Activated CD8-positive, alpha-beta memory T cell treated with anti-CD3 and anti-CD28 coated beads for 24 hours (primary cell): Measurements from ENCODE around the gene HYAL3.
A peak's percentile ranks its signal among the peaks of the same experiment; 100 is the strongest.

Experiments used
- DNase-seq: peaks from one replicate; pipeline ENCODE4 v3.0.0-alpha.2; 2020

Gene HYAL3

DNA sequence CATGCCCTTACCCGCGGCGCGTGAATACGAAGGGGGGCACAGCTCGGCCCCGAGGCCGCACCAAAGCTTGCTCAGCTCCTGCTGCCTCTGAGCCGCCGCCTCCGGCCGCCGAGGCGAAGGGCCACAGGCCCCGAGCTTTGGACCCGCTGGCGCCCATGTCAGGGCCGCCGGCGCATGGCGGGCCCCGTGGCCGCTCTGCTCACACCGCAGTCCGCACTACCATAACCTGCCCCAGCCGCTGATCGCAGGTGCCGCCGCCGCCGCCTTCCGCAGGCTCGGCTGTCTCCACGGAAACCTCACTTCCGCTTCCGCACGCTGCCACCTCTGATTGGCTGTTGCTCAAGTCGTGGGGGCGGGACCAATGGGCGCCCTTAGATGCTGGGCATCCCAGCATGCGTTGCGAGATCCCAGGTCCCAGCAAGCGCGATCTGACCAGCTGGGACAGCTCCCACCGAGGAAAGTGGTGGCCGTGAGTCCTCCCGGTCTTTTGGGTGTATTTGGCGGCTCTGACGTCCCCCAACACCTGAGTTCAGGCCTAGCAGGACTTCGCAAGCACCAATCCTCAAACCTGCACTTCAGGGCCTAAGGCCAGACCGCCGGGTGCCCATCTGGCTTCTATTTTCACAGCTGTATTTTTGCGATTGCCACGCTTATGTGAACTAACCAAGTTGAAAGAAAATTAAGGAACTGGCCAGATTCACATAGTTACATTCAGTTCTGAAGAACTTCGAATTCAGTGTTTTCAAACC, 28.9 kb upstream of the HYAL3 start, which contains the start of gene TUSC2:
Gene TUSC2 (minus strand): TSS at position 281 of the 749 bp plus-strand sequence. CDS start 124 bp downstream, at position 157.
- DNase-seq = peak; percentile 96

DNA sequence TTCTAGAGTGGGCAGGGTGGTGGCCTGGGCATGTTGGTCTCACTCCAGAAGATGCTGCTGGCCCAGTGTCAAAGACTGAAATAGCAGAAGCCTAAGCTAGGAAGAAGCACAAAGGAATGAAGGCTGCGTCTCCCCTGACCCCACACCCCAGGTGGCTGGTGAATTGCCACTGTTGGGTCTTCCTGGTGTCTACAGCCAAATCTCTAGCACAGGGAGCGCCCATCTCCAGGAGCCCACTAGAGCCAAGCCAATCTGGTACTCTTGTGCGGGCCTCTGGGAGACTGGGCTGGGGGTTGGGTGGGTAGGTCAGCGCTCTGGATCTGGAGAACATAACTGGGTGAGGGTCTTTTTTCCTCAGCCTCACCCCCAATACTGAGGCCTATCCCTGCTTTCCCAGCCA, 27.9 kb upstream of the HYAL3 start:
- no peak for DNase-seq

DNA sequence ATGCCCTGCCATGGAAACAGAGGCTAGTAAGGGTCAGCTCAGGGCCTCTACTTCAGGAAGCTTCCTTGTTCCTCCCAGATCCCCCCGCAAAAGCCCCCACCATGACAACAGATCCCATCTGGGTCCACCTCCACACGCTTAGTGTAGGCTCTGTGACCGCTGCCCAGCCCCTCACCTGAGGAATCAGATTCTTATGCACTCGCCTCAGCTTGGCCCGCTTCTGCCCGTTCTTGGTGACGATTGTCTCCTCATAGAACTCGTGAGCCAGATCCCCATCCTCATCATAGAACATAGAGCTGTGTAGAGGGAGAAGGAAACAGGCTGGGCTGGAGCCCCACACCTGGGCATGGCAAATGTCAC, 27.0 kb upstream of the HYAL3 start:
- no peak for DNase-seq

DNA sequence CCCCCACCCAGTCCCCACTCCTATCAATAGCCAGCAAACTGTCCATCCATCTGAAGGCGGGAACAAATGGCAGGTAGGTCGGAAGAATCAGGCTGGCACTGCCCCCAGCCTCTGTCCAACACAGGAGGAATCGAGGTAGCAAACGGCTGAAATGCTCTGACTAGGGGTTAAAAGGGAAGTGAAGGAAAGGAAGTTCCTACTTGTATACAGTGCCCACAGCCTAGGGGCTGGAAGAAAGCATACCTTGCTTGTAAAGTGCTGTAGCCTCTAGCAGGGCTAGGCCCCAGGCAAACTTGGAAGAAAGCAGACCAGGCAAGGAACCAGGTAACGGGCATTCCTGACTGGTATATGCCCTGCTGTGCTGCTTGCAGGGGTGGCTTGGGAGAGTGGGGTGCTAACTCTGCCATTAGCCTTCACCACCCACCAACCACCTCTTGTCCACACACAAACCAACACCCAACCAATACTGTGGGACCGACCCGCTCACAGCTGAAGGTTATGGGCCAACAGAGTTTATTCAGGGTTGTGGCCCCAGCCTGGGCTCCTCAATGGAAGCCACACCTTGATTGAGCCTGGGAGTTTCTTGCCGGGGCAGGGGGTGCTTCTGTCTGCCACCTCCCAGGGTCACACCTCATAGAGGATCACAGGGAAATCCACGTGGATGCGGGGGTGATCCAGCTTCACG, 26.4 kb upstream of the HYAL3 start:
- DNase-seq = no peak

DNA sequence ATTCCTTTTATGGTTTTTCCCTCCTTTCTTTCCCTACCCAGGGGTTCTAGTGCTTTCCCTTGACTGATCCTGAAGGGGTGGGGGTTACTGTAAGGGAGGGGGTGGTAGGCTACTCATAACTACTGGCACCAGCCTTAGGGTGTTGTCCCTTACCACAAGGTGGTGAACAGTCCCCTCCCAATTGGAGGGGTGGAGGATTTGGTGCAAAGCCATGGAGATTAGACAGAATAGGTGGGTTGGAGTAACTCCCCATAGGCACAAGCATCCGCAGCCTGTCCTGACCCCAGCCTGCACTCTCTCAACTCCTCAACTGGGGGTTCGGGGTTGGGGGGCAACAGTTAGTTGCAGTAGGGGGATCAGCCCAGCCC, 25.9 kb upstream of the HYAL3 start:
- DNase-seq = no peak

DNA sequence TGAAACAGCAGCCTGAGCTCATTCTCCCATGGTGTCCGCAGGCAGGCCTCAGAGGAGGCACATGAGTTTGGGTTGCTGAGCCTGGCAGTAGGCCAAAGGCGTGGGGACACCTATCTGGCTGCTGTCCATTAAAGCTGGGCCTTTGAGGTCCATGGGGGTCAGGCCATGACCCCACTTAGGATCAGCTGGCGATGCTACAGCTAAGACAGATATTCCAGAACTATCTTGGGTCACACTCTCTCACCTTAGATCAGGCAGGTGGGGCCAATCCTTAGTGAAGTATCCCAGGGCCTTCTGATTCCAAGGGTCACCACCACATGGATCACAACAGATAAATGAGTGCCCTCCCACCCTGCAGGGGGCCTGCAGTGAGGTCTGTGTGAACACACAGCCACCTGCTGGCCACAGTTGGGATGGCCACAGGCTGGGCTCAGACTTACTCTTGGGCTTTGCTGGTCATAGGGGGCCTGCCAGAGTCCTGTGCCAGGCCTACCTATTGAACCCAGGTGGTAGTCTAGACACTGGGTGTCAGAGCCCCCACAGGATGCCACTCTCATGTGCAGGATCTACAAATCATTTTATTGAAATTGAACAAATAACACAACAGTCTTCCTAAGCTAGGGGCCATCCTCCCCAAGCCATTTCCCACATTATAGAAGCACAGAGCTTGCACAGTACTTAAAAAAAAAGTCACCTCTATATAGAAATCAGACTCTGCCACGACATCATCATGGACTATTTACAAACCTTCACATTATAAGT, 25.3 kb upstream of the HYAL3 start:
- DNase-seq = peak; percentile 85

DNA sequence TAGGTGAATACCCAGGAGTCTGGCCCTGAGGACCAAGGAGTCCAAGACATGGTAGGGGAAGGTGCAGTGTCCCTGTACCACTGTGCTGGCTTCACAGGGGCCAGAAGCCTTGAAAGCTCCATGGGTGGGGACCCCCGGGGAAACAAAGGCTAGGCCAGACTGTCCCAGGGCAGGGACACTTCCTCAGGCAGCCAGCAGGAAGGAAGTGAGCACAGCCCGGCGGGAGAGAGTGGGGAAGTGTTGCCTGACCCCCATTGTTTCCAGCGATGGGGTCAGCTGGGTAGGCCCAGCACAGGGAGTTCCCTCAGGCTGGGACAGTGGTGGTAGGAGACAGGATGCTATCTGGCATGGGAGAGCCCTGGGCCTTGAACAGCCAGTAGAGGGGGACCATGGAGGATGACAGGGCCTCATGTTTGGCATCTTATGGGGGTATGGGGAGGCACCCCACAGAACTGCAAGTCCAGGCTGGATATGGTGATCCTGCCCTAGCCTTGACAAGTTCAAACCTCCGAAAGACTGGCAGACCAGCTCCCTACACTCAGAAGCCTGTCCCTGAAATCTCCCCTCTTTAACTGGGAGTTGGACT, 24.5 kb upstream of the HYAL3 start:
- DNase-seq = no peak

DNA sequence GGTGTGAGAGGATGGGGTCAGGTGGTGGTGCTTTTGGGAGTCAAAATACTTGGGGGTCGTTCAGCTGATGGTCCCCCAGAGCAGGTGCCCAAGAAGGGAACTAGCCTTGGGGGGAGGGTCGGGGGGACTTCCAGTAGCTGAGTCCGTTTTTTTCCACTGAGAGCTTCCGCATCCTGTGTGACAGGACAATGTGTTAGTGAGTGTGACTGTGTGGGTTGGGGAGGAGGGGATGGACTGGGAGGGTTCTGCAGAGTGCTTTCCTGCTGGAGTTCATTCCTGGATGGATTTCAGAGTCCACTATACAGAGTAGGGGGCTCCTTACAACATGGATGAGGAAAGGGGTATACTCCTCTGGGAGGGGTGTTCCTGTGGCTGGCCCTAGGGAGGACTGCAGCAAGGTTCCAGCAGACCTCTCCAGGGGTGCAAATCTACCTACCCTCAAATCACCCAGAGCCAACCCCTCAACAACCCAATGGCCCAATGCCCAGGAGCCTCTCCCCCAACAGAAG, 23.9 kb upstream of the HYAL3 start:
- no peak for DNase-seq

DNA sequence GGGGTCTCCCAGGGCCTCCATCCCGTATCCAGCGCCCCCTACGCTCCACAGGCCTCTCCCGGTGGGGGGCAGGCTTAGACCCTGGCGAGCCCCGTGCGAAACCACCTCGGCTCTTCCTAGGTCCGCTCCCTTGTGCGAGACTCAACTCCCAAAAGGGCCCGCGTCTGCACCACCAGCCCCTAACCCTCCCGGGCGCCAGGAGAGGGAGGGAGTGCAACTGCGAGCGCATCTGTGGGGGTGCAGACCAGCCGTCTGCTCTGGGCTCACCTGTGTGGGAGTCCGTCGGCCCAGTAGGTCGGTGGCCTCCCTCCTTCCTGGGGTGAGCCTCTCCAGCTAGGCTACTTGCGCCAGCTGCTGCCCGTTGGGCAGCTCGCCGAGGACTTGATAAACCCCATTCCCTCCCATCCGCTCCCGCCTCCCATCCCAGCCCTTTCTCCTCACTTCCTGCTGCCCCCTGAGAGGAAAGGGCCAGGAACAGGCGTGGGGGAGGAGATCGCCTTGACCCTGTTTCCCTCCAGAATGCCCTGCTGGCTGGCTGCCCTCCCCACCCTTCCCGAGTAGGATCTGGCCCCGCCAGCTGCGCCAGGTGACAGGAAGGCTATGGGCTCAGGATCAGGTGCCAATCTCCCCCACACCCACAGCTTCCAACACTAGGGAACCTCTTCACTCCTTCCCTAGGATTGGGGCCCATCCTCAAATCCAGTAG, 23.3 kb upstream of the HYAL3 start, which contains the start of gene HYAL2:
Gene HYAL2 (minus strand): TSS at position 360 of the 706 bp plus-strand sequence. CDS start 2,256 bp downstream, outside the sequence.
- DNase-seq = no peak

DNA sequence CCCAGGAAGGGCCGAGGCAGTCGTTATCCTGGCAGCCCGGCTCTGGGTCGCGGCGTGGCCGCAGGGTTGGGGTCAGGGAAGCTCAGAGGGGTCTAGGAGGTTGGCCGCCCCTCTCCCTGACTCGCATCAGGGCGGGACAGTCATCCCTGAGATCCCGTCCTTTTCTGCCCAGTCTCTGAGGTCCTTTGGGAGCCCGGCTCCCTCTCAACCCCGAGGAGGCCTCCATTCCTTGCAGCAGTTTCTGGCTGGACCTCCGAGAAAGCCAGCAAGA, 22.8 kb upstream of the HYAL3 start:
- no peak for DNase-seq

DNA sequence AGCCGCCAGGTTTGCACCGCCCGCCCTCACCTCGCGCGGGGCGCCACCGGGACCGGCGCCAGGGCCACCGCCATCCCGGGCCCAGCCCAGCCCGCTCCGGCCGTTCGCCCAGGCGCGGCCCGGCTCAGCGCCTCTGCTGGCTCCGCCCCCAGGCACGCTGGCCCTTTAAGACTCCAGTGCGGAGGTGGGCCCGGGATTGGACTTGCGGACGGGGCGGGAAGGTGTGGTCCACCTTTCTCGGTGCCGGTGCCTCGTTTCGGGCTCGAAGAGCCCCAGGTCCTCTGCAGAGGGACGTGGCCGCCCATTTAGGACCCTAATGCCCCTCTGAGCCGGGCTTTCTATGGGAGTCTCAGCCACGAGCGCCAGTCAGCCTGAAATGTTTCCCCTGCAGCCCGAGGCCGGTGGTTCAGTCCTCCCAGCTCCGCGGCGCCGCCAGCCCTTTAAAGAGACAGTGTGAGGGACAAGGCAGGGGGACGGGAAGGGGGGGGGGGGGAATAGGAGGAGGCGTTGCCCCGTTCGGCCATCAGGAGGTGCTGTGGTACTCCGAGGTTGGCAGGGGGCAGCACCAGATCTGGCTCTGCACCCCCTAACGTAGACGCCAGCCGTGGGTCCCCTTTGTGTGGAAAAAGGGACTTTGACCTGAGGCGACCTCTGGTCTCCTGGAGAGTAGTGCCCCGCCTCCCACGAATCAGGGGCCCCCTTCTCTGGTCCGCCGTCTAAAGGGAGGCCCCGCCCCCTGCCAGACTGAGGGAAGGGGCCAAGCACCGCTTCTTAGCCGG, 22.3 kb upstream of the HYAL3 start:
- peak; percentile 96 for DNase-seq

DNA sequence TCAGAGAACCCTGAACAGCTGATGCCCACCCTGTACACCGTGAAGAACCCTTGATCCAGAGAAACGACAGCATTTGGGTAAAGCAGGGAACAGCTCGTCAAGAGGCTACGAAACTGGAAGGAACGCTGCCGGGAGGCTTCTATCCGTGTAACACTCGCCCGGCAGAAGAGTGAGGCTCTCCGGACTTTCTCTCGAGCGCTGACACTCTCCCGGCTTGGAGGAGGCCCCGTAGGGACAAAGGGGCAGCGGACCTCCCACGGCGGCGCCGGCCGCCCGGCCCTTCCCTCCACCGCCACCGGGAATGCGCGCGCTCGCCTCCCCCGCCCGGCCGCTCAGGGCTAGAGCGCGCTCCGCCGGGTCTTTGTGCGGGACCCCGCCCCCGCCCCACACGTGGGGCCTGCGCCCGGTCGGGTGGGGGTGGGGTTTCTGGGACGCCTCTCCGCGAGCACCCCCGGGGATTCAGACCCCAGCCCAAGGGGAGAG, 21.7 kb upstream of the HYAL3 start:
- no peak for DNase-seq

DNA sequence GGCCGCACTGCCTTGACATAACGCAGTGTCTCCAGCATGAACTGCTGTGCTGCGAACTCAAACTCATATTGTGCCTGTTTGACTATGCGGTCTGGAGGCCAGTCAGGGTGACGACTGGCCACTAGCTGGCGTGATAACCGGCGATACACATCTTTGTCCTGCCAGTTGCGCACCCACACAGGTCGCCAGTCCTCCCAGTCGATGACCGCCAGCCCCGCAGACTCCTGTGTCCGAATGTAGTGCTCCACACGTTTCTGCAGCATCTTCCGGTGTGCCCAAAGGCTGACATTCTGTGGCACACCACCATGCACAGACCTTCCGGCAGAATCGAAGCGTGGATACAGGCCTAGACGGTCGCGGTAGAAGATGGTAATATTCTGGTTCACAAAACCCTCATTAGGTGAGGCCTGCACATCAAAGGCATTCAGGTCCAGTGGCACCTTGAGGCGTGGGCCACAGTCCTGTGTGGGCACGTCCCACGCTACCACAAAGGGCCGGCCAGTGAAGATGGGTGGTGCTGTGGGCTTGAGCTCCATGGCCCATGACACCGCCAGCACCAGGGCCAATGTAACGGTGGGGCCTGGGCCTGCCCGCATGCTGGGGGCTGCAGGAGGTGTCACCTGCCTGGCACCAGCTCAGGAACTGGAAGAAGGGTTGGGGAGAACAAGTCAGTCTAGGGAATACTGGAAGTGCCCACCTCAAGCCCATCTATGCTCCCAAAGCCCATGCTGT, 20.9 kb upstream of the HYAL3 start:
- no peak for DNase-seq

DNA sequence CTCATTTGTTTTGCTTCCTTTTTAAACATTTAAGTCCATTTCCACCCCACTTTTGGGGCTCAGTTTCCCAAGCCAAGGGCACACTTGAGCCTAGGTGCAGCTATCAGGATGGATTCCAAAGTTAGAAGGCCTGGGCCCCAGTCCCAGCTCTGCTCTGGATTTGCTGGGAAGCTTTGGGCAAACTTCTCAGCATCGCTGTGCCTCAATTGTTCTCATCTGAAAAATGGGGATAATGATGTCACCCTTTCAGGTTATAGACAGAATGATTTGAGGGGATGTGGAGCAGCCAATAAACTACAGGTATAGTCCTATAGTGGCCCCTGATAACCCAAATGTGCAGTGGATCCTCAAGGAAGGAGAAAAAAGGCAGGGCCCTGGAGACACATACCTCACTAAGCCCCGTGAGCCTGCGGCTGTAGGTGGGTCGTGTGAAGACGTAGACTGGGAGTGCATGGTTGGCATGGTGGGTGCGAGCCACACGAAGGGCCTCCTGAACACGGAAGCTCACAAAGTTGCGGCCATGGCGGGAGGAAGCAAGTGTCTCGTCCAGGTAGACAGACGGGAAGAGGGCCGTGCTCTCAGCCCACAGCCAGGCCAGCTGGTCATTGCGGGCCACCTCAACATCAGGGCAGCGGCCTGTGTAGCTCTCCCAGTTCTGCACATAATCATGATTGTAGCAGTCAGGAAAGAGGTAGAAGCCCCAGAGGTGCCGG, 20.1 kb upstream of the HYAL3 start:
- no peak for DNase-seq

DNA sequence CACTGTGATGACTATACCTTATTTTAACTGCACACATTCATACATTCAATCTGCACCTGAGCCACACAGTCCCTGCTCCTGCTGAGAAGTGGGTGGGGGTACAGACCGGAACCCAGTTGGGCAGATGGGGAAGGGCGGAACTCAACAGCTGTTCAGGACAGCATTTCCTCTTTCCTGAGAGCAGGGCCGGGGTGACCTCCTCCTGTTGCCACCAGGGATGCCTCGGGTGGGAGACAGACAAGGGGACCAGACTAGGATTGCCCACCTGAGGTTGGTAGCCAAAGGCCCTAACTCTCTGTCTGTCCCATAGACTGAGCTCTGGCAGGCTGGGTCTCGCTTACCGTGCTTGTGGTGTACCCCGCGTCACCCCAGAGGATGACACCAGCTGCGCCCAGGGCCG, 19.4 kb upstream of the HYAL3 start:
- no peak for DNase-seq

DNA sequence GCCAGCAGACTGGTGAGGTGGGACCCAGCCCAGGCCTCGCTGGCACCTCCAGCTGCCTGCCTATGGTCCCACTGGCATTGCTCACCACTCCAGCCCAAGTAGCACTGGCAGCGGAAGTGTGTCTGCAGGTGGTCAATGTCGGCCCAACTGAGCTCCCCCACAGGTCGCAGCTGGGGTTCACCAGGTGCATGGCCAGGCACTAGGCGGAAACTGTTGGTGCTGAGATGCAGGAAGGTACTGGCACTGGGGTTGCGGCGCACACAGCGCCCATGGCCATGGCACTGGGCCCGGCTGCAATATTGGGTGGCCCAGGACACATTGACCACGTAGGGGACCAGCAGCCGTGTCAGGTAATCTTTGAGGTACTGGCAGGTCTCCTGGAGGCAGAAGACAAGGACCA, 19.0 kb upstream of the HYAL3 start:
- DNase-seq = no peak

DNA sequence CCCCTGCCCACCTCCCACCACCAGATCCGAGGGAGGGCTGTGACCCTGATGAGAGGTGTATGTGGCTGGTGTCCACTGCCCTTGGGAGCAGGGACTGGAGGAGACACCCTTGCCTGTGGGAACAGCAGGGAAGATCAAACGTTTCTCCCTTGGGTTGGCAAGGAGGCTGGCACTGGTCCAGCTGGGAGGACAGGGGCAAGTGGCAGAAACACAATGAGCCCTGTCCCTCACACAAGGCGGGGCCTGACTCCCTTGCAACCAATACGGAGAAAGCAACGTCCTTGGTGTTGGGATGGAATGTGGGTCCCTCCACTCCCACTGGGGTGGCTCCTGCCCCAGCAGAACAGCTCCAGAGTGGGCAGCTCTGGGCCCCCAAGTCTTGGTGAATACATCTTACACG, 18.1 kb upstream of the HYAL3 start:
- DNase-seq = no peak

DNA sequence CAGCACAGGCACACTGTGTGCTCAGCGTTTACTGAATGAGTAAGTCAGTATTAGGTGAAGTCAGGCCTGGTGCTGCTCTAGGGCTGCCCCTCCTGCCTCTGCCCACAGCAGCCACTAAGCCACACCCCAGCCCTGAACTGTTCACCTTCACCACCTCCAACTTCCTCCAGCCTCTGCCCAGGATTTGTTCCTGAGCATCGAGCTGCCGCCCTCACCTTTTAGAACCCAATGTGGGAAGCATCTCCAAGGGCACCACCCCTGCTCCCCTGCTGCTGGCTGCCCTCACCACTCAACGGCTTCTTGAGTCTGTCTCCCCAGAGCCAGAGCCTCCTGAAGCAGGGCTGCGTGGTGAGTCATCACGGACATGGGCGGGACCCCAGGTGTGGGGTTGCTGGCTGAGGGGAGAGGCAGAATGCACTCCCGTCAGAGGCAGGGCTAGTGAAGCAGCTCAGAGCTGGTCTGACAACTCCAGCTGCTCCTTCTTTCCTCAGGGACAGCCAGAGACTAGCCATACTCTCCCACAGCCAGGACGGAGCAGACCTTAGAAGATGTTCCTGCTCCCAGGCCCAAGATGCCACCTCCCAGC, 17.5 kb upstream of the HYAL3 start:
- peak; percentile 81 for DNase-seq

DNA sequence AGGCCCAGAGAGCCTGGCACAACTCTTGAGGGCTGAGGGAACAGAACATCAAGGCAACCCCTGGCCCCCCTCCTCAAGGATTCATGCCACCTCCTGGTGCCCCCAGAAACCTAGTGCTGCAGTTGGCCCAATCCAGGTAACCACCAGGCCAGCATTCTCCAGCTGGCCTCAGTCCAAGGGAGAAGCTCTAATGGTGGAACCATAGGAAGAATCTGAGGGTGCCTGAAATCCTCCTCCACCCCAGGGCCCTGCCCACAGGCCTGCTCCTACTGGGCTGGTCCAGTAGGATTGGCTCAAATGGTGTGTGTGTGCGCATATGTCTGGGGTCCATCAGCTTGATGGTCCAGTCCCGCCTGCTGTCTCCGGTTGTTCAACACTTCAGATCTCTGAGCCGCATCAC, 15.6 kb upstream of the HYAL3 start:
- no peak for DNase-seq

DNA sequence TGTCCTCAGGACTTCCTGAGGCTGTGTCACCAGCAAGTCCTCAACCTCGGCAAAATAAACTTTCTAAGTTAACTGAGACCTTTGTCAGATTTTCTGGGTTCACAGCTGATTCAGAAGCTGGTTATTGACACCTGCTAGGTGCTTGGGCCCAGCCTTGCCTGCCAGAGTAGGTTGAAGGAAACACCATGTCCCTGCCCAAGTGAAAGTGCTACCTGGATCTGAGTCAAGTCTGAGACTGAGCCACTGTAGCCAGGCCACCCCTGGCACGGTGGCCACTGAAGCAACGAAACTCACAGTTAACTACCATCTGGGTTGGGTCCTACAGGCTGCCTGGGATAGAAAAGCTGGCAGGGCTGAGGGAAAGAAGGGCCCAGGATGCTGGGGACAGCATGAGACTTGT, 15.1 kb upstream of the HYAL3 start:
- DNase-seq = no peak
